RKO (cell line): ENCODE data around the gene DOCK4.

ENCODE experiments used
- DNase-seq: peaks from one replicate; pipeline ENCODE4 v3.0.0-alpha.2; 2016; ENCODE audit warnings: low spot score

Gene DOCK4

DNA sequence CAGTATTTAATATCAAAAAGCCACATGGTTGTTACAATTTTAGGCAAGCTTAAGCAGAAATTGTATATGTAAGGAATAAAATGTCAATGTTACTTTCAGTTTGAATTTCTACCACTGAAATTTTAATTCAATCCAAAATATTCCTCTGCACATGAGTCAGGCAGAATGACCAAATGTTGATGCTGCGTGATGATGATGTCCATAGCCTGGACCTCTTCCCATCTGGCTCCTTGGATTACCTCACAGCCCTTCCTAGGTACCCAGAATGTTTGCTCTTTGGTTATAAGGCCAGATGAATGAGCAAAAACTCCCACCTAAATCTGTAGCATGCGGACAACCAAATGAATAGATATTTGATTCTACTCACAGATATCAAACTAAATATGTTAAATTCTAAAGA is 385.6 kb downstream of the DOCK4 start:
- DNase-seq = no peak

DNA sequence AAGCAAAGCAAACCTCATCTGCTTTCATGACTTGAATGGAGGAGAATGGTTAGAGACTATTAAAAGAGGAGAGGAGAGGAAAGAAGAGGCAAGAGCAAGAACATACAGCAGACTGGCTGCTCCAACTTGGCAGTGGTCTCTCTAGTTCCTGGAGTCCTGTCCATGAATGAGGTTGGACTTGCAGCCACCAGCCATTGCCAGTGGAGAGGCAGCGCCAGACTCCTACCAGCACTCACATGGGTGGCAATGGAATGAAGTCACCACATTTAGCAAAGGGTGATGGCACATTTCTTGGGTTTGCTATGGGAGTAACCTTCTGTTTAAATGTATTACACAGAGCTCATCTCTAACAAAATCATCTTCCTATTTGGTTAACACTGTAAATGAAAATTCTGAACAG is 386.1 kb downstream of the DOCK4 start:
- no peak for DNase-seq

GRCh38 chr7:111815354-111815753 is 390.8 kb downstream of the DOCK4 start:
- no peak for DNase-seq

- DNase-seq = no peak
Observed at GRCh38 chr7:111813306-111813705, 392.9 kb downstream of the DOCK4 start.

DNA sequence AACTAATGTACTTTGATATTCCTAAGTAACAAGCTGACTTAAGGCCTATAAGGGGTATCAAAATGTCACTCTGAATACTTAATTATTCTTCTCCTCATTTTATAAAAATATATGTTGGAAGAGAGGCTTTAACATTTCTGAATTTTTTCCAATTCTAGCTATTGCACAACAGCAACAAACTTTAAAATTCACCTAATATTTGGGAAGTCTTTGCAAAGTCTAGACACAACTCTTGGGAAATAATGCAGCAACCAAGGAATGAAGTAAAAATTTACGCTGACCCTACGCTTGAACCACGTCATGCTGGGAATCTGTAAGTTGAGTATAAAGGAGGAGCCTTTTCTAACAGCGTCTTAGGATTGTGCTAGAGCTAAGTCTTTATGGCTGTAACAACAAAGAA is 400.0 kb downstream of the DOCK4 start:
- no peak for DNase-seq

DNA sequence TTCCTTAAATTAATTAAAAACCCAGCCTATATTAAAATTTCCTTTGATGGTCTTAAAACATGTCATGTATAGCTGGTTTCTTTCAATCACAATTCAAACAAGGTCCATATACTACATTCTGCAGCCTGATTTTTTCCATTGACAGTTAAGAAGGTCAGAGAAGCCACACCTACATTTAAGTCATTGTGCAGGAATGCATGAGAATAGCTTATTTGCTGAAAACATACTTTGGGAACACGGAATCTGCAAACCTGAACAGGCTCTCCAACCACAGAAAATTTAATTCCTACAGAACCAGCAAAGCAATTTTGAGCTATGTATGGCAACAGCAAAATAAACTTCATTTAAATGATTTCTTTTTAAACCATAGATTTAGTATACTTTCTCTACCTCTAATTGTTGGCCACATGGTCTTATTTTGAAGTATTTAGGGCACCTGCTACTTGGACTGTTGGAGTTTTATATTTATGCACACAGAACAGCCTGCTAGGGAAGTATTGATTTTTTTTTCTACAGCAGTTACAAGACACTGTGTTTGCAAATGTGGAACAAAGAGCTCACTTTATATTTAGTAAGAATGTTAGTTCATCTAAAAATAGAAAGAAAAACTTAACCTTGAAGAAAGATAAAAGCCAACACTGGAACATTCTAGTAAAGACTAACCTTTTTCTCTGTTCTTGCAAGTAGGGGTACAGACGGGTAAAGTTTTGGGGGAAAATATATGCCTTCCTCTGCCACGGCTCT is 403.0 kb downstream of the DOCK4 start:
- DNase-seq = no peak

DNA sequence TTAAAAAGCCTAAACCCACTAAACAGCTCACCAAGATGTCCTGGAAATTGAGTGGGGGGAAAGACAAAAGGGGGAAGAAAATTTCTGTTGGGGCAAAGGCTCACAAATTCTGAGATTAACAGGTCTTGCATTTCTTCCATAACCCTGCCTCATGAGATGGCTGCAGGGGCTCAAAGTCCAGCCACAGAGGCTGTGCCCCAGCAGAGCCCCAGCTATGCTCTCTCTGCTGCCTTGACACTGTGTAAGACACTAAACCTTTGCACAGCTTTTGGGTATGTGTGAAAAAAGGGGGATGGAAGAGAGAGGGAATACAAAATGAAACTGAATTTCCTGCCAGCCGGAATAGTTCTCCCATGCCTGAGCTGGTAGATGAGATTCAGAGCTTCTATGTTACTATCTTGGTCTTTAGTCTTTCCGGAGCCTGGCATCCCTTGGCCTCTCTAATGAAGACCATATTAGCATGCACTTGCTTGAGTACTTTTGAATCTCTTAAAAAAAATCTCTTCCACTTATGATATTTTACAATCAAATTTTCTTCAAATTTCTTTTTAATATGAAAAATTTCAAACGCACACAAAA is 403.9 kb downstream of the DOCK4 start:
- DNase-seq = no peak

DNA sequence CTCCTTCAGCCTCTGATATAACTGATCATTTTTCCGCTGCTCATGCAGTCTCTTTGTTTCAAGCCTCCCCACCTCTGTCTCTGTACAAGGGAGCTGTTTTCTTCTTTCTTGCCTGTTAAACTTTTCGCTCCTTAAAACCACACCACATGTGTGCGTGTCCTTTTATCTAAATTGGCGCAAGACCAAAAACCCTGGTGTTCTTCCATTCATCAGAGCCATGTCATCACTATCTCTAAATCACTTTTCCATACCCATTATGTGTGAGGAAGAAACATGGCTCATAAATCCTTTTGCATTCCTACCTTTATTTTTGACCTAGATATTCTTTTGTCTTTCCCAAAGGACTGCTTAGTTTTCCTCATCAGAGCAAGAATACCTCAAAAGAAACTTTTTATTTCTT is 404.9 kb downstream of the DOCK4 start:
- DNase-seq = no peak

- DNase-seq = no peak
Observed at GRCh38 chr7:111796671-111797070, 409.5 kb downstream of the DOCK4 start.

DNA sequence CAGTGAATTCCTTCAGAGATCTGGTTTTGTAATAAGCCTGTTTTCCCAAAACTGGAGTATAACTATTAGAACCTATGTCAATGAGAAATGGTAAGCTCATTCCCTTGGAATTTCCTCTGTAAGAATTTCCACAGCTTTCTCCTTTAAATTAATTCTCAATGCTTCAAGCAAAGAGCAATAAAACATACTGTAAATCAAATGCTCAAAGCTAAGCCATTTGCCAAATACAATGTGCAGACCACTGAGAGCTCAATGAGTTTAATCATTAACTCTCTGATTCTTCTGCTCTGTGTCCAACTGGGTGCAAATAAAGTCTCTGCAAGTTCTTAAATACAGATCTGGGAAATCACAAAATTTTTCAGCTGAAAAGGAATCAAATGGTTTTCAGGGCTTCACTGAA is 416.3 kb downstream of the DOCK4 start:
- no peak for DNase-seq

GRCh38 chr7:111789048-111789320 is 417.2 kb downstream of the DOCK4 start:
- DNase-seq = no peak

GRCh38 chr7:111788286-111789047 is 417.7 kb downstream of the DOCK4 start:
- DNase-seq = no peak

- DNase-seq = no peak
Observed at GRCh38 chr7:111787741-111788140, 418.5 kb downstream of the DOCK4 start.

DNA sequence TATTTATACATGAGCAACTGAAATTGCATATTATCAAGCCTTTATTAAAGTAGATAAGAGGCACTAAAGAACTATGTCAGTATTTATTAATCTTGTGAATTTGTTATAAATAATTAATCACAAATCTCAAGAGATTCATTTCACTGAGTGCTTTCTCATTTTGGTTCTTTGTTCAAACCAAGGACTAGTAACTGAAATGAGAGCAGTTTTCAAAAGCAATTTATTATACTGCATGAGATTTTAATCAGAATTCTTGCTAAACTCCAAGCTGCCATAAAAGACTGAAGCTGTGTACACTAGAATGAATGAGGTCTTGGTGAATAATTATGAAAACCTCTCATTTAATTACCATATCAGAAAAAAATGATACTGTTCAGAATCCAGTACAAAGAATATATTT is 419.1 kb downstream of the DOCK4 start:
- no peak for DNase-seq

DNA sequence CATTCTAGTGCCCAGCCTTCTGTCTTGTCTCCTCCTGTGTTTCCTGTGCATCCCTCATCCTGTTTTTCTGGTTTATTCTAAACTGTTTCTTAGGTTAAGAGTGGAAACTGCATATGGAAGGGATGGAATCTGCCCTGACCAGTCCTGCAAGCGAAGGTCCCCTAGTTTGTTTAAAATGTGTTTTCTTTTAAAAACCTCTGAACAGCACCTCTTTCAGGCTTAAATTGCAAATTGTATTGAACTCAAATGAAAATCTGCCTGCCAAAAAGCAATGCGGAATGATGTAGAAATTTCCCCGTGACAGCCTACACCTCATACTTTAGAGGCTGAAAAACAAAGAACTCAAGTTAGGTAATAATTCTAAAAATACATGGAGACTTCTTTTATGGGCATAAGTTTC is 421.1 kb downstream of the DOCK4 start:
- no peak for DNase-seq

GRCh38 chr7:111784296-111784695 is 421.9 kb downstream of the DOCK4 start:
- DNase-seq = no peak

GRCh38 chr7:111783854-111784253 is 422.3 kb downstream of the DOCK4 start:
- no peak for DNase-seq

DNA sequence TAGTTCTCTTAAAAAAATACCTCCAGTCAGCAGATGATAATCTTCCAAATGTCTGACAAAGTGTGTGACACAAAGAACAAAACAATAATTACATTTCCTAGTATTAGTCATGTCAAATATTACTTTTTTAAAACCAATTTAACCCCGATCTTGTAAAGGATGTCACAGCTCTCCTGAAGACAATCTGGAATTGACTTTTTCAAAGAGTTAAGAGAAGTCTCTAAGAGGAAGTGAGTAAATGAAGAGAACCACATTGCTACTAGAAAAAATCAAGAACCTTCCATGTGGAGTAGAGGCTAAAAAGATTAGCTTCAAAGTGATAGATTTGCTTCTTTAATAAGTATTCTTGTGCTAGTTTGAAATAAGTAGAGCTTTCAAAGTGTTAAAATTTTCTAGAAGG is 425.7 kb downstream of the DOCK4 start:
- DNase-seq = no peak

- DNase-seq = no peak
Observed at GRCh38 chr7:111775206-111775605, 431.0 kb downstream of the DOCK4 start.

- no peak for DNase-seq
Observed at GRCh38 chr7:111772716-111773115, 433.5 kb downstream of the DOCK4 start.

- DNase-seq = no peak
Observed at GRCh38 chr7:111771638-111772037, 434.6 kb downstream of the DOCK4 start.

GRCh38 chr7:111770116-111770515 is 436.1 kb downstream of the DOCK4 start:
- no peak for DNase-seq

GRCh38 chr7:111765751-111766643 is 440.2 kb downstream of the DOCK4 start:
- DNase-seq = no peak
